Fibroblast of lung (primary cell): Measurements from ENCODE around the gene GTF3A. TPM values are rescaled to one million over a fixed set of nuclear protein-coding genes. Genes with fewer than 3 reads are reported as not detected.

Experiments
- DNase-seq, 2 donors: peaks; one replicate each; pipeline versions ENCODE4 v3.0.0 to v3.0.0-alpha.2; 2010; ENCODE audit warnings: low read depth in 2 of 2
- H2AFZ ChIP-seq: 2 replicates; pipeline ENCODE4 v1.5.1; 2012; ENCODE audit warnings: low read length, control low read depth, inconsistent platforms
- H3K27ac ChIP-seq: 2 replicates; pipeline ENCODE4 v1.5.1; 2011; ENCODE audit warnings: low read length, control low read depth; ENCODE audit not compliant: insufficient read depth
- H3K27me3 ChIP-seq: 2 replicates; pipeline ENCODE4 v1.5.1; 2011; ENCODE audit warnings: mild to moderate bottlenecking, low read length; ENCODE audit not compliant: control insufficient read depth, insufficient read depth
- H3K36me3 ChIP-seq: 2 replicates; pipeline ENCODE4 v1.5.1; 2011; ENCODE audit warnings: low read length; ENCODE audit not compliant: control insufficient read depth, insufficient read depth
- H3K4me1 ChIP-seq: 2 replicates; pipeline ENCODE4 v1.5.1; 2011; ENCODE audit warnings: low read length; ENCODE audit not compliant: control insufficient read depth, insufficient read depth; ENCODE audit errors: extremely low read depth
- H3K4me2 ChIP-seq: 2 replicates; pipeline ENCODE4 v1.5.1; 2011; ENCODE audit warnings: low read length, control low read depth; ENCODE audit not compliant: insufficient read depth; ENCODE audit errors: extremely low read depth
- H3K4me3 ChIP-seq, 4 experiments: fragments of 200-600 bp in 1 of 4; sonication (generic) in 1 of 4; replicated peaks in 1 of 4; 2 replicates each; pipeline ENCODE4 v1.5.1; 2011 to 2016; ENCODE audit warnings: low read length in 4 of 4, low read depth in 3 of 4, mild to moderate bottlenecking in 3 of 4, control low read depth in 2 of 4, inconsistent platforms in 1 of 4, mixed read lengths in 1 of 4; ENCODE audit not compliant: insufficient read depth in 1 of 4; ENCODE audit errors: control extremely low read depth in 1 of 4
- H3K79me2 ChIP-seq: 2 replicates; pipeline ENCODE4 v1.5.1; 2012; ENCODE audit warnings: mild to moderate bottlenecking, low read length, inconsistent platforms; ENCODE audit not compliant: control insufficient read depth, insufficient read depth
- H3K9ac ChIP-seq: 2 replicates; pipeline ENCODE4 v1.5.1; 2011; ENCODE audit warnings: mild to moderate bottlenecking, low read length, control low read depth; ENCODE audit not compliant: insufficient read depth
- H3K9me3 ChIP-seq: 2 replicates; pipeline ENCODE4 v1.5.1; 2012; ENCODE audit warnings: low read depth, low read length; ENCODE audit not compliant: control insufficient read depth, insufficient read depth
- H4K20me1 ChIP-seq: 2 replicates; pipeline ENCODE4 v1.5.1; 2011; ENCODE audit warnings: low read length; ENCODE audit not compliant: control insufficient read depth, insufficient read depth; ENCODE audit errors: extremely low read depth
- CTCF ChIP-seq, 2 donors: IDR thresholded peaks in 1 of 2; conservative IDR thresholded peaks in 1 of 2; 1 replicate in 1 of 2; 2 replicates in 1 of 2; pipeline ENCODE4 v1.5.1; 2011 to 2012; ENCODE audit warnings: low read length in 2 of 2, control low read depth in 1 of 2, inconsistent platforms in 1 of 2, low read depth in 1 of 2, mild to moderate bottlenecking in 1 of 2
- EZH2 ChIP-seq: IDR thresholded peaks from 2 replicates; pipeline ENCODE4 v1.5.1; 2012; ENCODE audit warnings: low read length, control low read depth, mild to moderate bottlenecking; ENCODE audit errors: missing control alignments
- polyA plus RNA-seq, 2 donors: library from polyadenylated mRNA; depleted of rRNA in 1 of 2; stranded (reverse) in 1 of 2; unstranded in 1 of 2; fragments of >200 nt; gene quantifications; 2 replicates each; pipeline ENCODE4 v1.2.1, GENCODE V29; 2011 to 2012; ENCODE audit warnings: missing spikeins in 1 of 2
- total RNA-seq: library from RNA; depleted of rRNA; stranded (reverse); fragments of >200 nt; gene quantifications from 2 replicates; pipeline ENCODE4 v1.2.1, GENCODE V29; 2014

GTF3A gene
- total and polyA plus RNA-seq, 2 donors (not counting 1 experiment from before 2014, with no cell fraction given): 98.6 to 126 TPM

GRCh38 chr13:27404680-27405079, 19.7 kb upstream of the GTF3A start:
- no peak overlapping the region for H3K27ac ChIP-seq
- H3K9me3 ChIP-seq: no peaks in the 10 kb centered on the region
- no peaks in the 10 kb centered on the region for H3K4me1 ChIP-seq
- H3K27me3 ChIP-seq: peaks cover 8% of the 10 kb centered on the region
- no peak for DNase-seq
- H3K4me2 ChIP-seq: no peak overlapping the region
- TF ChIP-seq EZH2 (no peak), CTCF (conservative IDR thresholded peaks at IDR 0.05 in 1 of 2, IDR thresholded peaks at IDR 0.05 in 1 of 2; ENCODE audit: low read depth in 1 of 2, low read length in 2 of 2) (no peak)
- H4K20me1 ChIP-seq: no peaks in the 10 kb centered on the region
- H3K36me3 ChIP-seq: no peaks in the 10 kb centered on the region
- no peak overlapping the region for H3K9ac ChIP-seq
- H3K79me2 ChIP-seq: no peaks in the 10 kb centered on the region
- no peak overlapping the region for H3K4me3 ChIP-seq
- H2AFZ ChIP-seq: no peak overlapping the region

- H3K4me2 ChIP-seq: no peak overlapping the region
- H4K20me1 ChIP-seq: no peaks in the 10 kb centered on the region
- no peak overlapping the region for H3K4me3 ChIP-seq
- H3K79me2 ChIP-seq: no peaks in the 10 kb centered on the region
- H3K9ac ChIP-seq: no peak overlapping the region
- TF ChIP-seq EZH2 (no peak), CTCF (conservative IDR thresholded peaks at IDR 0.05 in 1 of 2, IDR thresholded peaks at IDR 0.05 in 1 of 2; ENCODE audit: low read depth in 1 of 2, low read length in 2 of 2) (no peak)
- no peak for DNase-seq
- no peaks in the 10 kb centered on the region for H3K4me1 ChIP-seq
- H2AFZ ChIP-seq: no peak overlapping the region
- no peaks in the 10 kb centered on the region for H3K36me3 ChIP-seq
- H3K9me3 ChIP-seq: no peaks in the 10 kb centered on the region
- H3K27ac ChIP-seq: no peak overlapping the region
- peaks cover 8% of the 10 kb centered on the region for H3K27me3 ChIP-seq
Observed at GRCh38 chr13:27405546-27406134, 18.8 kb upstream of the GTF3A start.

- Histone ChIP-seq H3K4me2 (no peak overlapping the region), H3K9me3 (no peaks in the 10 kb centered on the region), H4K20me1 (no peaks in the 10 kb centered on the region), H3K4me1 (no peaks in the 10 kb centered on the region), H2AFZ (no peak overlapping the region), H3K27me3 (peaks cover 13% of the 10 kb centered on the region), H3K9ac (no peak overlapping the region), H3K4me3 (no peak overlapping the region), H3K27ac (no peak overlapping the region), H3K36me3 (no peaks in the 10 kb centered on the region), H3K79me2 (no peaks in the 10 kb centered on the region)
- TF ChIP-seq CTCF (conservative IDR thresholded peaks at IDR 0.05 in 1 of 2, IDR thresholded peaks at IDR 0.05 in 1 of 2; ENCODE audit: low read depth in 1 of 2, low read length in 2 of 2) (peak; percentile 50 to 57), EZH2 (no peak)
- DNase-seq: peak; percentile 43 to 58
Observed at GRCh38 chr13:27406178-27406939, 18.1 kb upstream of the GTF3A start.
